ENCODE results near the gene CYP20A1. TPM values are rescaled to one million over a fixed set of nuclear protein-coding genes. Genes with fewer than 3 reads are reported as not detected.

Gene CYP20A1
- total and polyA plus RNA-seq, 9 of the 15 experiments (the other 6 are each of a cell fraction or from before 2014, with no cell fraction given) = 10.3 to 31.7 (median 12.4) TPM

DNA sequence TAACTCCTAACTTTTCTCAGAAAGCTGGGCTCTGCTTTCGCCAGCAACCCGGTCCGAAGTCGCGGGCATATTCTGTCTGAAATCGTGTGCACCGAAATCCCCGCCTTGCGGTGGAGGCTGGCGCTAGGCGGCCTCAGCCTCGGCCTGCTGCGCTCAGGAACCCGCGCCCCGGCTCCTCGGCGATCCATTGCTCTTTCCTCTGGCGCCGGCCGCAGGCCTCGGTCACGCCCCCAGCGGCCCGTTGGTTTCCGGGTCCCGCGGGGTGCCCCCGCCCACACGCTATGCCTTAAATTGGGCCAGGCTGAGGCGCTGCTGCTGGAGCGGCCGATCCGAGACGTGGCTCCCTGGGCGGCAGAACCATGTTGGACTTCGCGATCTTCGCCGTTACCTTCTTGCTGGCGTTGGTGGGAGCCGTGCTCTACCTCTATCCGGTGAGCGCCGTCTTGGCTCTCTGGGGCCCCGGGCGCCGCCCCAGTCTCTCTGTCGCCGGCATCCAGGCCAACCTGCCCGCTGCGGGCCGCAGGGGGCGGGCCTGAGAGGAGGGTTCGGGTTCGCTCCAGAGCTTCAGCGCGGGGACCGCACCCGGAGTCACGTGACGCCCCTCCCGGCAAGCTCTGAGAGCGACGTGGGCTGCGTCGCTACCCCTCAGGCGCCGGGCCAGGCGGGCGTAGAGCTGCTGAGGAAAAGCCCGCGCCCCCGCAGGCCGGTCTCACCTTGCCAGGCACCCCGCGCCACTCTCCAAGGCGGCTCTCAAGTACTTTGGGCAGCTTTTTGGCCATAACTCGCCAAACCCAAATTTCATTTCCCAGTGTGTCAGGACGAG, at the start of gene CYP20A1 (continued):
- TF ChIP-seq, protein P1, sequence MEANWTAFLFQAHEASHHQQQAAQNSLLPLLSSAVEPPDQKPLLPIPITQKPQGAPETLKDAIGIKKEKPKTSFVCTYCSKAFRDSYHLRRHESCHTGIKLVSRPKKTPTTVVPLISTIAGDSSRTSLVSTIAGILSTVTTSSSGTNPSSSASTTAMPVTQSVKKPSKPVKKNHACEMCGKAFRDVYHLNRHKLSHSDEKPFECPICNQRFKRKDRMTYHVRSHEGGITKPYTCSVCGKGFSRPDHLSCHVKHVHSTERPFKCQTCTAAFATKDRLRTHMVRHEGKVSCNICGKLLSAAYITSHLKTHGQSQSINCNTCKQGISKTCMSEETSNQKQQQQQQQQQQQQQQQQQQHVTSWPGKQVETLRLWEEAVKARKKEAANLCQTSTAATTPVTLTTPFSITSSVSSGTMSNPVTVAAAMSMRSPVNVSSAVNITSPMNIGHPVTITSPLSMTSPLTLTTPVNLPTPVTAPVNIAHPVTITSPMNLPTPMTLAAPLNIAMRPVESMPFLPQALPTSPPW (CRISPR knock-in tag; IDR thresholded peaks at IDR 0.05) = peak; percentile 89
- no peak for TF ChIP-seq ZNF3 (CRISPR knock-in tag; IDR thresholded peaks at IDR 0.05)
- peak; percentile 54 for TF ChIP-seq PRPF4 (IDR thresholded peaks at IDR 0.05; ENCODE audit: insufficient read depth, low read depth, low read length, poor library complexity, severe bottlenecking)
- peak; percentile 67; the same call in 1 of the 2 replicates for TF ChIP-seq FOXM1 (IDR thresholded peaks at IDR 0.05; ENCODE audit: low read depth)
- TF ChIP-seq FOXM1 (CRISPR knock-in tag; IDR thresholded peaks at IDR 0.05; ENCODE audit: low read depth) = no peak
- TF ChIP-seq ZNF174 (CRISPR knock-in tag; IDR thresholded peaks at IDR 0.05) = no peak
- TF ChIP-seq TCF7L2 (IDR thresholded peaks at IDR 0.05; ENCODE audit: low read depth, low read length) = no peak
- TF ChIP-seq NFIC (IDR thresholded peaks at IDR 0.05) = peak; percentile 63
- TF ChIP-seq, protein P2, sequence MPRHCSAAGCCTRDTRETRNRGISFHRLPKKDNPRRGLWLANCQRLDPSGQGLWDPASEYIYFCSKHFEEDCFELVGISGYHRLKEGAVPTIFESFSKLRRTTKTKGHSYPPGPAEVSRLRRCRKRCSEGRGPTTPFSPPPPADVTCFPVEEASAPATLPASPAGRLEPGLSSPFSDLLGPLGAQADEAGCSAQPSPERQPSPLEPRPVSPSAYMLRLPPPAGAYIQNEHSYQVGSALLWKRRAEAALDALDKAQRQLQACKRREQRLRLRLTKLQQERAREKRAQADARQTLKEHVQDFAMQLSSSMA (CRISPR knock-in tag; IDR thresholded peaks at IDR 0.05) = no peak
- TF ChIP-seq MCM3 (IDR thresholded peaks at IDR 0.05) = no peak
- TF ChIP-seq MCM2 (IDR thresholded peaks at IDR 0.05; ENCODE audit: low read depth) = no peak
- no peak for TF ChIP-seq ZNF253 (CRISPR knock-in tag; conservative IDR thresholded peaks at IDR 0.05)
- TF ChIP-seq OTX1 (CRISPR knock-in tag; IDR thresholded peaks at IDR 0.05) = no peak
- no peak for TF ChIP-seq ZC3H4 (CRISPR knock-in tag; IDR thresholded peaks at IDR 0.05; ENCODE audit: borderline replicate concordance)
- TF ChIP-seq, protein P3, sequence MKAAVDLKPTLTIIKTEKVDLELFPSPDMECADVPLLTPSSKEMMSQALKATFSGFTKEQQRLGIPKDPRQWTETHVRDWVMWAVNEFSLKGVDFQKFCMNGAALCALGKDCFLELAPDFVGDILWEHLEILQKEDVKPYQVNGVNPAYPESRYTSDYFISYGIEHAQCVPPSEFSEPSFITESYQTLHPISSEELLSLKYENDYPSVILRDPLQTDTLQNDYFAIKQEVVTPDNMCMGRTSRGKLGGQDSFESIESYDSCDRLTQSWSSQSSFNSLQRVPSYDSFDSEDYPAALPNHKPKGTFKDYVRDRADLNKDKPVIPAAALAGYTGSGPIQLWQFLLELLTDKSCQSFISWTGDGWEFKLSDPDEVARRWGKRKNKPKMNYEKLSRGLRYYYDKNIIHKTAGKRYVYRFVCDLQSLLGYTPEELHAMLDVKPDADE (conservative IDR thresholded peaks at IDR 0.05; ENCODE audit: control insufficient read depth, low read depth, low read length) = peak; percentile 57; the same call in 1 of the 2 replicates
- TF ChIP-seq TARDBP (IDR thresholded peaks at IDR 0.05) = no peak
- TF ChIP-seq, protein P4, sequence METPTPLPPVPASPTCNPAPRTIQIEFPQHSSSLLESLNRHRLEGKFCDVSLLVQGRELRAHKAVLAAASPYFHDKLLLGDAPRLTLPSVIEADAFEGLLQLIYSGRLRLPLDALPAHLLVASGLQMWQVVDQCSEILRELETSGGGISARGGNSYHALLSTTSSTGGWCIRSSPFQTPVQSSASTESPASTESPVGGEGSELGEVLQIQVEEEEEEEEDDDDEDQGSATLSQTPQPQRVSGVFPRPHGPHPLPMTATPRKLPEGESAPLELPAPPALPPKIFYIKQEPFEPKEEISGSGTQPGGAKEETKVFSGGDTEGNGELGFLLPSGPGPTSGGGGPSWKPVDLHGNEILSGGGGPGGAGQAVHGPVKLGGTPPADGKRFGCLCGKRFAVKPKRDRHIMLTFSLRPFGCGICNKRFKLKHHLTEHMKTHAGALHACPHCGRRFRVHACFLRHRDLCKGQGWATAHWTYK (CRISPR knock-in tag; IDR thresholded peaks at IDR 0.05) = peak; percentile 50; the same call in 1 of the 2 replicates
- TF ChIP-seq ZNF551 (CRISPR knock-in tag; IDR thresholded peaks at IDR 0.05) = no peak
- TF ChIP-seq HOXB6 (CRISPR knock-in tag; IDR thresholded peaks at IDR 0.05; ENCODE audit: borderline replicate concordance) = no peak
- TF ChIP-seq ZNF12 (CRISPR knock-in tag; IDR thresholded peaks at IDR 0.05) = 0 out of 2 replicates have a peak, but pooled peaks have one; percentile 18
- TF ChIP-seq PHB2 (IDR thresholded peaks at IDR 0.05; ENCODE audit: low read depth) = no peak
- no peak for TF ChIP-seq PTBP1 (IDR thresholded peaks at IDR 0.05; ENCODE audit: low read depth, low read length)
- TF ChIP-seq CCNT2 (IDR thresholded peaks at IDR 0.05; ENCODE audit: borderline replicate concordance, extremely low read depth, insufficient read length, low read depth, low read length) = peak; percentile 32

Measured in K562 (cell line).